GF-D8 (cell line): Measurements from ENCODE around the gene TMEM17.

ENCODE experiments used
- DNase-seq: peaks from one replicate; lab custom pipeline; 2025; lab: John Stamatoyannopoulos, UW

TMEM17 gene

GRCh38 chr2:62511636-62512035 lies 5.6 kb upstream of the TMEM17 start:
- no peak for DNase-seq

- no peak for DNase-seq
Measured at GRCh38 chr2:62506421-62506750, 391 bp upstream of the TMEM17 start.

GRCh38 chr2:62505109-62505749 lies 766 bp downstream of the TMEM17 start:
- no peak for DNase-seq

GRCh38 chr2:62504657-62505056 lies 1.3 kb downstream of the TMEM17 start:
- no peak for DNase-seq

- no peak for DNase-seq
Measured at GRCh38 chr2:62501794-62502500, 4.0 kb downstream of the TMEM17 start.

GRCh38 chr2:62501069-62501468 lies 4.9 kb downstream of the TMEM17 start:
- DNase-seq, result no peak

GRCh38 chr2:62499430-62500060 lies 6.5 kb downstream of the TMEM17 start:
- no peak for DNase-seq

- no peak for DNase-seq
Measured at GRCh38 chr2:62498739-62499138, 7.3 kb downstream of the TMEM17 start.

- DNase-seq, result no peak
Measured at GRCh38 chr2:62495761-62496160, 10.2 kb downstream of the TMEM17 start.

GRCh38 chr2:62492048-62492447 lies 13.9 kb downstream of the TMEM17 start:
- DNase-seq, result no peak

GRCh38 chr2:62489702-62490101 lies 16.3 kb downstream of the TMEM17 start:
- DNase-seq, result no peak

- DNase-seq, result no peak
Measured at GRCh38 chr2:62489162-62489561, 16.8 kb downstream of the TMEM17 start.

GRCh38 chr2:62486439-62486765 lies 19.6 kb downstream of the TMEM17 start:
- no peak for DNase-seq

GRCh38 chr2:62485761-62486438 lies 20.1 kb downstream of the TMEM17 start:
- no peak for DNase-seq

- DNase-seq, result no peak
Measured at GRCh38 chr2:62482558-62483352, 23.2 kb downstream of the TMEM17 start.

- DNase-seq, result no peak
Measured at GRCh38 chr2:62479917-62480316, 26.1 kb downstream of the TMEM17 start.

- peak; percentile 58 for DNase-seq
Measured at GRCh38 chr2:62478093-62478580, 27.9 kb downstream of the TMEM17 start.

- no peak for DNase-seq
Measured at GRCh38 chr2:62477573-62477972, 28.4 kb downstream of the TMEM17 start.

GRCh38 chr2:62475172-62476011 lies 30.6 kb downstream of the TMEM17 start:
- no peak for DNase-seq

GRCh38 chr2:62474176-62474575 lies 31.8 kb downstream of the TMEM17 start:
- DNase-seq, result no peak

GRCh38 chr2:62473246-62473827 lies 32.7 kb downstream of the TMEM17 start:
- DNase-seq, result no peak
